H1 (cell line): ENCODE results near the gene OR6K2. TPM values are rescaled to one million over a fixed set of nuclear protein-coding genes. Genes with fewer than 3 reads are reported as not detected.

Experiments used
- CTCF ChIA-PET: fragments of 300-600 bp; sonication (Branson Sonifier 250); formaldehyde crosslinking; loops from one replicate; lab custom pipeline; 2021; ENCODE audit not compliant: partially characterized antibody; lab: Charles Lee
- POLR2A ChIA-PET: fragments of 300-600 bp; sonication (Branson Sonifier 250); formaldehyde crosslinking; loops from one replicate; lab custom pipeline; 2021; ENCODE audit warnings: inconsistent platforms; ENCODE audit not compliant: partially characterized antibody; lab: Charles Lee
- DNase-seq, 2 experiments: peaks; one replicate each; pipeline versions ENCODE4 v3.0.0 to v3.0.0-alpha.2; 2010 to 2022; ENCODE audit warnings: low spot score in 2 of 2, low read depth in 1 of 2, mixed read lengths in 1 of 2
- FAIRE-seq: peaks from 2 replicates; lab custom pipeline; 2011; peaks lifted over from hg19 to GRCh38; lab: Jason Lieb, UNC
- H2AFZ ChIP-seq: 2 replicates; pipeline ENCODE4 v1.8.1; 2012; ENCODE audit warnings: low read length, inconsistent platforms
- H2AK5ac ChIP-seq: 2 replicates; pipeline ENCODE4 v1.6.1; 2013; ENCODE audit warnings: low read depth, low read length
- H2BK120ac ChIP-seq: replicated peaks from 2 replicates; pipeline ENCODE3; 2013; ENCODE audit warnings: low read depth, low read length, inconsistent platforms
- H2BK12ac ChIP-seq: 2 replicates; pipeline ENCODE4 v1.6.1; 2013; ENCODE audit warnings: low read depth, low read length
- H2BK15ac ChIP-seq: 2 replicates; pipeline ENCODE4 v1.6.1; 2013; ENCODE audit warnings: low read length
- H2BK20ac ChIP-seq: 2 replicates; pipeline ENCODE4 v1.6.1; 2013; ENCODE audit warnings: low read length
- H2BK5ac ChIP-seq: 2 replicates; pipeline ENCODE4 v1.6.1; 2013; ENCODE audit warnings: low read depth, low read length
- H3K14ac ChIP-seq: 2 replicates; pipeline ENCODE4 v1.6.1; 2013; ENCODE audit warnings: inconsistent platforms; ENCODE audit not compliant: insufficient read length
- H3K18ac ChIP-seq: 2 replicates; pipeline ENCODE4 v1.6.1; 2013; ENCODE audit warnings: low read length; ENCODE audit errors: extremely low read depth
- H3K23ac ChIP-seq: 2 replicates; pipeline ENCODE4 v1.6.1; 2013; ENCODE audit warnings: inconsistent platforms; ENCODE audit not compliant: insufficient read length
- H3K23me2 ChIP-seq: 2 replicates; pipeline ENCODE4 v1.6.1; 2013; ENCODE audit warnings: low read depth, low read length
- H3K27ac ChIP-seq: 2 replicates; pipeline ENCODE4 v1.6.1; 2011; ENCODE audit warnings: low read depth, low read length, inconsistent platforms
- H3K27me3 ChIP-seq, 4 experiments: replicated peaks in 1 of 4; 1 replicate in 1 of 4; 2 replicates in 3 of 4; pipeline versions ENCODE4 v1.6.1 to v1.8.1; 2011 to 2013; ENCODE audit warnings: low read length in 3 of 4, mild to moderate bottlenecking in 3 of 4, inconsistent platforms in 2 of 4, mixed read lengths in 2 of 4, moderate library complexity in 1 of 4; ENCODE audit not compliant: control insufficient read depth in 3 of 4, insufficient read depth in 3 of 4; ENCODE audit errors: extremely low read depth in 1 of 4
- H3K36me3 ChIP-seq, 4 experiments: 2 replicates each; pipeline versions ENCODE4 v1.6.1 to v1.8.1; 2011 to 2013; ENCODE audit warnings: mild to moderate bottlenecking in 4 of 4, low read length in 3 of 4, moderate library complexity in 2 of 4, control low read depth in 1 of 4, inconsistent platforms in 1 of 4; ENCODE audit not compliant: insufficient read depth in 4 of 4, control insufficient read depth in 2 of 4
- H3K4ac ChIP-seq: replicated peaks from 2 replicates; pipeline ENCODE3; 2013; ENCODE audit warnings: low read length, low read depth, mixed read lengths, inconsistent platforms; ENCODE audit not compliant: insufficient read length
- H3K4me1 ChIP-seq, 4 experiments: replicated peaks in 1 of 4; 1 replicate in 1 of 4; 2 replicates in 3 of 4; pipeline versions ENCODE4 v1.6.1 to v1.8.1; 2011 to 2013; ENCODE audit warnings: low read length in 3 of 4, inconsistent platforms in 2 of 4, mixed read lengths in 1 of 4; ENCODE audit not compliant: insufficient read depth in 4 of 4, control insufficient read depth in 3 of 4
- H3K4me2 ChIP-seq, 2 experiments: 2 replicates each; pipeline versions ENCODE4 v1.6.1 to v1.8.1; 2011 to 2013; ENCODE audit warnings: low read depth in 2 of 2, low read length in 2 of 2, control low read depth in 1 of 2, inconsistent platforms in 1 of 2, mild to moderate bottlenecking in 1 of 2; ENCODE audit not compliant: insufficient read depth in 1 of 2
- H3K4me3 ChIP-seq, 4 experiments: fragments of 200-600, 300-600 bp in 1 of 4; sonication (generic), shearing (Covaris generic), sonication (Bioruptor Twin) in 1 of 4; 2 replicates each; pipeline versions ENCODE4 v1.5.1 to v1.8.1; 2011 to 2016; ENCODE audit warnings: low read length in 4 of 4, low read depth in 3 of 4, control low read depth in 2 of 4, inconsistent platforms in 2 of 4, mild to moderate bottlenecking in 2 of 4, mixed read lengths in 1 of 4, moderate library complexity in 1 of 4; ENCODE audit not compliant: insufficient read depth in 2 of 4; ENCODE audit errors: extremely low read depth in 1 of 4
- H3K56ac ChIP-seq: replicated peaks from 2 replicates; pipeline ENCODE3; 2013; ENCODE audit warnings: low read depth, mild to moderate bottlenecking, mixed read lengths, low read length, inconsistent platforms; ENCODE audit not compliant: insufficient read length
- H3K79me1 ChIP-seq: 2 replicates; pipeline ENCODE4 v1.6.1; 2013; ENCODE audit warnings: low read depth, low read length, control low read depth
- H3K79me2 ChIP-seq, 2 experiments: 2 replicates each; pipeline versions ENCODE4 v1.6.1 to v1.8.1; 2012 to 2013; ENCODE audit warnings: low read length in 2 of 2, mild to moderate bottlenecking in 2 of 2, inconsistent platforms in 1 of 2; ENCODE audit not compliant: insufficient read depth in 2 of 2, control insufficient read depth in 1 of 2
- H3K9ac ChIP-seq, 4 experiments: replicated peaks in 1 of 4; 1 replicate in 1 of 4; 2 replicates in 3 of 4; pipeline versions ENCODE4 v1.6.1 to v1.8.1; 2011 to 2013; ENCODE audit warnings: low read depth in 3 of 4, low read length in 3 of 4, control low read depth in 2 of 4, mild to moderate bottlenecking in 2 of 4, moderate library complexity in 2 of 4, inconsistent platforms in 1 of 4; ENCODE audit errors: extremely low read depth in 1 of 4
- H3K9me3 ChIP-seq, 2 experiments: 2 replicates each; pipeline versions ENCODE4 v1.6.1 to v1.8.1; 2012 to 2013; ENCODE audit warnings: mild to moderate bottlenecking in 2 of 2, moderate library complexity in 2 of 2, control low read depth in 1 of 2, inconsistent platforms in 1 of 2, low read depth in 1 of 2, low read length in 1 of 2, mixed read lengths in 1 of 2; ENCODE audit not compliant: insufficient read depth in 2 of 2
- H4K20me1 ChIP-seq, 2 experiments: replicated peaks in 1 of 2; 2 replicates each; pipeline versions ENCODE3 to v1.8.1; 2011 to 2013; ENCODE audit warnings: inconsistent platforms in 2 of 2, low read length in 2 of 2, mild to moderate bottlenecking in 1 of 2; ENCODE audit not compliant: insufficient read depth in 2 of 2, control insufficient read depth in 1 of 2
- H4K5ac ChIP-seq: 2 replicates; pipeline ENCODE4 v1.6.1; 2013; ENCODE audit warnings: low read length, low read depth, mixed read lengths, inconsistent platforms; ENCODE audit not compliant: insufficient read length
- H4K8ac ChIP-seq: 2 replicates; pipeline ENCODE4 v1.8.0; 2013; ENCODE audit warnings: mild to moderate bottlenecking, moderate library complexity, low read length, inconsistent platforms; ENCODE audit not compliant: insufficient read depth; ENCODE audit errors: extremely low read depth
- H4K91ac ChIP-seq: replicated peaks from 2 replicates; pipeline ENCODE3; 2013; ENCODE audit warnings: low read length, mixed read lengths, inconsistent platforms; ENCODE audit not compliant: insufficient read length
- NRF1 ChIP-seq: IDR thresholded peaks from 2 replicates; pipeline ENCODE4 v1.6.1; 2011; ENCODE audit warnings: mild to moderate bottlenecking, low read depth, low read length, improper control_type of control experiment
- SAP30 ChIP-seq: fragments of 300-600 bp; sonication (generic); IDR thresholded peaks from 2 replicates; pipeline ENCODE4 v1.7.1; 2012; ENCODE audit warnings: low read length, moderate library complexity, mild to moderate bottlenecking, inconsistent platforms; ENCODE audit not compliant: insufficient read depth, insufficient replicate concordance
- WGBS, 2 experiments: shearing (Covaris generic) in 1 of 2; methylation state at CpG; one replicate each; pipeline versions ENCODE4 v1.1.6 to v1.1.7; 2013 to 2015; ENCODE audit warnings: low lambda C conversion rate in 2 of 2, mixed read lengths in 2 of 2, inconsistent platforms in 1 of 2, low coverage in 1 of 2, missing lambda C conversion rate in 1 of 2; ENCODE audit not compliant: insufficient replicate concordance in 2 of 2, insufficient coverage in 1 of 2, insufficient read length in 1 of 2; ENCODE audit errors: extremely low coverage in 1 of 2, missing lambda C conversion rate in 1 of 2; 5-methylcytosine and 5-hydroxymethylcytosine counted together
- polyA plus RNA-seq, 7 experiments: library from polyadenylated mRNA; depleted of rRNA in 3 of 7; stranded (reverse) in 5 of 7; unstranded in 2 of 7; fragments of >200 nt in 5 of 7; fragments of 200-250 nt in 2 of 7; gene quantifications; 1 replicate in 5 of 7; 2 replicates in 1 of 7; 4 replicates in 1 of 7; pipeline versions ENCODE4 v1.2.1 to v1.2.3, GENCODE V29; 2011 to 2013; ENCODE audit warnings: missing spikeins in 2 of 7, mixed read lengths in 2 of 7
- total RNA-seq: library from RNA; stranded (reverse); fragmentation: NEBNext Ultra II Directional; extraction: Animal tissue kit (Norgen Biotek cat#: 25700); gene quantifications from 2 replicates; pipeline ENCODE4 v1.2.1, GENCODE V29; 2021

Gene OR6K2
- total and polyA plus RNA-seq, 2 of the 8 experiments (the other 6 are each of a cell fraction or from before 2014, with no cell fraction given): not detected

DNA sequence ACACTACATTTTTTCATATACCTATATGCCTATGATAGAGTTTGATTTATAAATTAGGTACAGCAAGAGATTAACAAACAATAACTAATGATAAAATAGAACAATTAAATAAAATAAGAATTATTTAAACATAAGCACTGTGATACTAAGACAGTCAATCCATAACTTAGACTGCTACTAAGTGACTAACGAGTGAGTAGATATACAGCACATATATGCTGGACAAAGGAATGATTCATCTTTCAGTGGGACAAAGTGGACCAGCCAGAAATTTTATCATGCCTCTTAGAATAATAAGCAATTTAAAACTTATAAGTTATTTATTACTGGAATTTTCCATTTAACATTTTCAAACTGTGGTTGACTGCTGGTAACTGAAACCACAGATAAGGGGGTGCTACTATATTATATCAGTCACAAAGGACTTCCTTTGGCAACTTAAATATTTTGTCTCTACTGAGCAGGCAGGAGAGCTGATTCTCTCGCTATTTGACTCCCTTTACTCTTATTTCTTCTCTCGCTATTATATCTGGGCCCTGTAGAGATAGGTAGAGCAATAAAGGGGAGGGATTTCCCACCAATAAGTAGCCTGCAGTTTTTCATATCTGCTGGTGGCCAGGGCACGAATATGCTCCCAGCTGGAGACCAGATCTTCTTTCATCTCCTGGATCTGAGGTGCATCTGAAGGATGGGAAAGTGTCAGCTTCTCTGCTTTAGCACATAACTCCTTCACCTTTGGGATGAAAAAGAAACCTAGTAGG, 24.7 kb downstream of the OR6K2 start:
- ChIA-PET CTCF (interaction anchor here (1.0 kb wide), 1 partner anchor 26 kb away, joined by 4 read pairs; no protein-coding TSS in a partner anchor), POLR2A (no interaction called here)
- Histone ChIP-seq H3K27me3 (no peaks in the 10 kb centered on the region), H2BK20ac (no peak overlapping the region), H3K56ac (no peak overlapping the region), H3K4me2 (no peak overlapping the region), H3K23ac (no peak overlapping the region), H3K14ac (no peak overlapping the region), H3K23me2 (no peaks in the 10 kb centered on the region), H3K9ac (no peak overlapping the region), H4K91ac (no peak overlapping the region), H3K4ac (no peak overlapping the region), H3K18ac (no peak overlapping the region), H3K27ac (no peak overlapping the region), H2BK120ac (no peak overlapping the region), H3K79me2 (no peaks in the 10 kb centered on the region), H4K8ac (no peak overlapping the region), H2BK5ac (no peak overlapping the region), H3K79me1 (no peaks in the 10 kb centered on the region), H2AFZ (no peak overlapping the region), H3K4me1 (peaks cover 0 to 3% (median 0%) of the 10 kb centered on the region in 4 experiments; a peak in 1 of 7 replicates), H4K5ac (no peak overlapping the region), H2AK5ac (no peak overlapping the region), H3K4me3 (no peak overlapping the region), H3K36me3 (no peaks in the 10 kb centered on the region), H2BK15ac (no peak overlapping the region), H2BK12ac (no peak overlapping the region), H3K9me3 (no peaks in the 10 kb centered on the region), H4K20me1 (no peaks in the 10 kb centered on the region)
- TF ChIP-seq SAP30 (no peak), NRF1 (no peak)
- WGBS, 2 experiments: 89% methylated on average over 4 of the region's 4 CpGs; no CpG with 5 or more reads in 1 of the 2 experiments
- DNase-seq (no peak), FAIRE-seq (no peak)
